ENCODE results near the gene CECR2.

Gene CECR2

GRCh38 chr22:17578136-17578754 lies 209.0 kb downstream of the CECR2 start:
- DNase-seq, result no peak

GRCh38 chr22:17579535-17579981 lies 210.3 kb downstream of the CECR2 start:
- DNase-seq, result no peak

- DNase-seq, result no peak
These were observed 211.3 kb downstream of the CECR2 start for GRCh38 chr22:17580441-17581031.

GRCh38 chr22:17581056-17581455 lies 211.8 kb downstream of the CECR2 start:
- no peak for DNase-seq

- no peak for DNase-seq
These were observed 212.4 kb downstream of the CECR2 start for GRCh38 chr22:17581631-17582030.

- no peak for DNase-seq
These were observed 213.9 kb downstream of the CECR2 start for GRCh38 chr22:17583151-17583550.

GRCh38 chr22:17586831-17587440 lies 217.7 kb downstream of the CECR2 start:
- DNase-seq, result no peak

GRCh38 chr22:17587629-17588028 lies 218.4 kb downstream of the CECR2 start:
- DNase-seq, result no peak

GRCh38 chr22:17588606-17589005 lies 219.3 kb downstream of the CECR2 start:
- no peak for DNase-seq

GRCh38 chr22:17589810-17590375 lies 220.6 kb downstream of the CECR2 start:
- DNase-seq, result no peak

- no peak for DNase-seq
These were observed 221.3 kb downstream of the CECR2 start for GRCh38 chr22:17590586-17590985.

GRCh38 chr22:17592201-17592600 lies 222.9 kb downstream of the CECR2 start:
- DNase-seq, result no peak

- no peak for DNase-seq
These were observed 227.0 kb downstream of the CECR2 start for GRCh38 chr22:17596226-17596625.

GRCh38 chr22:17597217-17597616 lies 228.0 kb downstream of the CECR2 start:
- DNase-seq, result no peak

GRCh38 chr22:17598318-17598717 lies 229.1 kb downstream of the CECR2 start:
- no peak for DNase-seq

- no peak for DNase-seq
These were observed 231.8 kb downstream of the CECR2 start for GRCh38 chr22:17601031-17601430.

- DNase-seq, result no peak
These were observed 234.4 kb downstream of the CECR2 start for GRCh38 chr22:17603668-17604067.

GRCh38 chr22:17606496-17606895 lies 237.2 kb downstream of the CECR2 start:
- no peak for DNase-seq
